H1 (cell line): ENCODE data around the gene RB1. TPM values are rescaled to one million over a fixed set of nuclear protein-coding genes. Genes with fewer than 3 reads are reported as not detected.
A peak's percentile ranks its signal among the peaks of the same experiment; 100 is the strongest.

Source experiments
- CTCF ChIA-PET: fragments of 300-600 bp; sonication (Branson Sonifier 250); formaldehyde crosslinking; loops from one replicate; lab custom pipeline; 2021; ENCODE audit not compliant: partially characterized antibody; lab: Charles Lee
- POLR2A ChIA-PET: fragments of 300-600 bp; sonication (Branson Sonifier 250); formaldehyde crosslinking; loops from one replicate; lab custom pipeline; 2021; ENCODE audit warnings: inconsistent platforms; ENCODE audit not compliant: partially characterized antibody; lab: Charles Lee
- DNase-seq, 2 experiments: peaks; one replicate each; pipeline versions ENCODE4 v3.0.0 to v3.0.0-alpha.2; 2010 to 2022; ENCODE audit warnings: low spot score in 2 of 2, low read depth in 1 of 2, mixed read lengths in 1 of 2
- FAIRE-seq: peaks from 2 replicates; lab custom pipeline; 2011; peaks lifted over from hg19 to GRCh38; lab: Jason Lieb, UNC
- H2AFZ ChIP-seq: 2 replicates; pipeline ENCODE4 v1.8.1; 2012; ENCODE audit warnings: low read length, inconsistent platforms
- H2AK5ac ChIP-seq: 2 replicates; pipeline ENCODE4 v1.6.1; 2013; ENCODE audit warnings: low read depth, low read length
- H2BK120ac ChIP-seq: replicated peaks from 2 replicates; pipeline ENCODE3; 2013; ENCODE audit warnings: low read depth, low read length, inconsistent platforms
- H2BK12ac ChIP-seq: 2 replicates; pipeline ENCODE4 v1.6.1; 2013; ENCODE audit warnings: low read depth, low read length
- H2BK15ac ChIP-seq: 2 replicates; pipeline ENCODE4 v1.6.1; 2013; ENCODE audit warnings: low read length
- H2BK20ac ChIP-seq: 2 replicates; pipeline ENCODE4 v1.6.1; 2013; ENCODE audit warnings: low read length
- H2BK5ac ChIP-seq: 2 replicates; pipeline ENCODE4 v1.6.1; 2013; ENCODE audit warnings: low read depth, low read length
- H3K14ac ChIP-seq: 2 replicates; pipeline ENCODE4 v1.6.1; 2013; ENCODE audit warnings: inconsistent platforms; ENCODE audit not compliant: insufficient read length
- H3K18ac ChIP-seq: 2 replicates; pipeline ENCODE4 v1.6.1; 2013; ENCODE audit warnings: low read length; ENCODE audit errors: extremely low read depth
- H3K23ac ChIP-seq: 2 replicates; pipeline ENCODE4 v1.6.1; 2013; ENCODE audit warnings: inconsistent platforms; ENCODE audit not compliant: insufficient read length
- H3K23me2 ChIP-seq: 2 replicates; pipeline ENCODE4 v1.6.1; 2013; ENCODE audit warnings: low read depth, low read length
- H3K27ac ChIP-seq: 2 replicates; pipeline ENCODE4 v1.6.1; 2011; ENCODE audit warnings: low read depth, low read length, inconsistent platforms
- H3K27me3 ChIP-seq, 4 experiments: replicated peaks in 1 of 4; 1 replicate in 1 of 4; 2 replicates in 3 of 4; pipeline versions ENCODE4 v1.6.1 to v1.8.1; 2011 to 2013; ENCODE audit warnings: low read length in 3 of 4, mild to moderate bottlenecking in 3 of 4, inconsistent platforms in 2 of 4, mixed read lengths in 2 of 4, moderate library complexity in 1 of 4; ENCODE audit not compliant: control insufficient read depth in 3 of 4, insufficient read depth in 3 of 4; ENCODE audit errors: extremely low read depth in 1 of 4
- H3K36me3 ChIP-seq, 4 experiments: 2 replicates each; pipeline versions ENCODE4 v1.6.1 to v1.8.1; 2011 to 2013; ENCODE audit warnings: mild to moderate bottlenecking in 4 of 4, low read length in 3 of 4, moderate library complexity in 2 of 4, control low read depth in 1 of 4, inconsistent platforms in 1 of 4; ENCODE audit not compliant: insufficient read depth in 4 of 4, control insufficient read depth in 2 of 4
- H3K4ac ChIP-seq: replicated peaks from 2 replicates; pipeline ENCODE3; 2013; ENCODE audit warnings: low read length, low read depth, mixed read lengths, inconsistent platforms; ENCODE audit not compliant: insufficient read length
- H3K4me1 ChIP-seq, 4 experiments: replicated peaks in 1 of 4; 1 replicate in 1 of 4; 2 replicates in 3 of 4; pipeline versions ENCODE4 v1.6.1 to v1.8.1; 2011 to 2013; ENCODE audit warnings: low read length in 3 of 4, inconsistent platforms in 2 of 4, mixed read lengths in 1 of 4; ENCODE audit not compliant: insufficient read depth in 4 of 4, control insufficient read depth in 3 of 4
- H3K4me2 ChIP-seq, 2 experiments: 2 replicates each; pipeline versions ENCODE4 v1.6.1 to v1.8.1; 2011 to 2013; ENCODE audit warnings: low read depth in 2 of 2, low read length in 2 of 2, control low read depth in 1 of 2, inconsistent platforms in 1 of 2, mild to moderate bottlenecking in 1 of 2; ENCODE audit not compliant: insufficient read depth in 1 of 2
- H3K4me3 ChIP-seq, 4 experiments: fragments of 200-600, 300-600 bp in 1 of 4; sonication (generic), shearing (Covaris generic), sonication (Bioruptor Twin) in 1 of 4; 2 replicates each; pipeline versions ENCODE4 v1.5.1 to v1.8.1; 2011 to 2016; ENCODE audit warnings: low read length in 4 of 4, low read depth in 3 of 4, control low read depth in 2 of 4, inconsistent platforms in 2 of 4, mild to moderate bottlenecking in 2 of 4, mixed read lengths in 1 of 4, moderate library complexity in 1 of 4; ENCODE audit not compliant: insufficient read depth in 2 of 4; ENCODE audit errors: extremely low read depth in 1 of 4
- H3K56ac ChIP-seq: replicated peaks from 2 replicates; pipeline ENCODE3; 2013; ENCODE audit warnings: low read depth, mild to moderate bottlenecking, mixed read lengths, low read length, inconsistent platforms; ENCODE audit not compliant: insufficient read length
- H3K79me1 ChIP-seq: 2 replicates; pipeline ENCODE4 v1.6.1; 2013; ENCODE audit warnings: low read depth, low read length, control low read depth
- H3K79me2 ChIP-seq, 2 experiments: 2 replicates each; pipeline versions ENCODE4 v1.6.1 to v1.8.1; 2012 to 2013; ENCODE audit warnings: low read length in 2 of 2, mild to moderate bottlenecking in 2 of 2, inconsistent platforms in 1 of 2; ENCODE audit not compliant: insufficient read depth in 2 of 2, control insufficient read depth in 1 of 2
- H3K9ac ChIP-seq, 4 experiments: replicated peaks in 1 of 4; 1 replicate in 1 of 4; 2 replicates in 3 of 4; pipeline versions ENCODE4 v1.6.1 to v1.8.1; 2011 to 2013; ENCODE audit warnings: low read depth in 3 of 4, low read length in 3 of 4, control low read depth in 2 of 4, mild to moderate bottlenecking in 2 of 4, moderate library complexity in 2 of 4, inconsistent platforms in 1 of 4; ENCODE audit errors: extremely low read depth in 1 of 4
- H3K9me3 ChIP-seq, 2 experiments: 2 replicates each; pipeline versions ENCODE4 v1.6.1 to v1.8.1; 2012 to 2013; ENCODE audit warnings: mild to moderate bottlenecking in 2 of 2, moderate library complexity in 2 of 2, control low read depth in 1 of 2, inconsistent platforms in 1 of 2, low read depth in 1 of 2, low read length in 1 of 2, mixed read lengths in 1 of 2; ENCODE audit not compliant: insufficient read depth in 2 of 2
- H4K20me1 ChIP-seq, 2 experiments: replicated peaks in 1 of 2; 2 replicates each; pipeline versions ENCODE3 to v1.8.1; 2011 to 2013; ENCODE audit warnings: inconsistent platforms in 2 of 2, low read length in 2 of 2, mild to moderate bottlenecking in 1 of 2; ENCODE audit not compliant: insufficient read depth in 2 of 2, control insufficient read depth in 1 of 2
- H4K5ac ChIP-seq: 2 replicates; pipeline ENCODE4 v1.6.1; 2013; ENCODE audit warnings: low read length, low read depth, mixed read lengths, inconsistent platforms; ENCODE audit not compliant: insufficient read length
- H4K8ac ChIP-seq: 2 replicates; pipeline ENCODE4 v1.8.0; 2013; ENCODE audit warnings: mild to moderate bottlenecking, moderate library complexity, low read length, inconsistent platforms; ENCODE audit not compliant: insufficient read depth; ENCODE audit errors: extremely low read depth
- H4K91ac ChIP-seq: replicated peaks from 2 replicates; pipeline ENCODE3; 2013; ENCODE audit warnings: low read length, mixed read lengths, inconsistent platforms; ENCODE audit not compliant: insufficient read length
- BRCA1 ChIP-seq: IDR thresholded peaks from 2 replicates; pipeline ENCODE4 v1.6.1; 2012; ENCODE audit warnings: low read depth, low read length, improper control_type of control experiment
- EP300 ChIP-seq, 2 experiments: IDR thresholded peaks; 1 replicate in 1 of 2; 2 replicates in 1 of 2; pipeline ENCODE4 v1.6.1; 2011 to 2012; ENCODE audit warnings: low read depth in 2 of 2, low read length in 2 of 2, mild to moderate bottlenecking in 2 of 2, borderline replicate concordance in 1 of 2, inconsistent platforms in 1 of 2, moderate library complexity in 1 of 2
- GTF2F1 ChIP-seq: IDR thresholded peaks from 2 replicates; pipeline ENCODE4 v1.6.1; 2012; ENCODE audit warnings: low read depth, low read length, improper control_type of control experiment, borderline replicate concordance
- POLR2AphosphoS5 ChIP-seq: IDR thresholded peaks from 2 replicates; pipeline ENCODE4 v1.6.1; 2011; ENCODE audit warnings: low read depth, low read length
- POU5F1 ChIP-seq: IDR thresholded peaks from 2 replicates; pipeline ENCODE4 v1.6.1; 2011; ENCODE audit warnings: low read depth, mild to moderate bottlenecking, low read length, moderate library complexity
- RNF2 ChIP-seq: fragments of 200-900, 300-1000 bp; sonication (generic); IDR thresholded peaks from 2 replicates; pipeline ENCODE4 v1.7.1; 2016; ENCODE audit warnings: borderline replicate concordance, low read depth, mild to moderate bottlenecking, antibody characterized with exemption, low read length; ENCODE audit not compliant: poor library complexity, severe bottlenecking; ENCODE audit errors: missing control alignments
- SUZ12 ChIP-seq: fragments of 200-600 bp; sonication (generic); IDR thresholded peaks from 2 replicates; pipeline ENCODE4 v1.6.1; 2012; ENCODE audit warnings: mild to moderate bottlenecking, inconsistent platforms, low read length, moderate library complexity, mixed read lengths
- WGBS, 2 experiments: shearing (Covaris generic) in 1 of 2; methylation state at CpG; one replicate each; pipeline versions ENCODE4 v1.1.6 to v1.1.7; 2013 to 2015; ENCODE audit warnings: low lambda C conversion rate in 2 of 2, mixed read lengths in 2 of 2, inconsistent platforms in 1 of 2, low coverage in 1 of 2, missing lambda C conversion rate in 1 of 2; ENCODE audit not compliant: insufficient replicate concordance in 2 of 2, insufficient coverage in 1 of 2, insufficient read length in 1 of 2; ENCODE audit errors: extremely low coverage in 1 of 2, missing lambda C conversion rate in 1 of 2; 5-methylcytosine and 5-hydroxymethylcytosine counted together
- polyA plus RNA-seq, 7 experiments: library from polyadenylated mRNA; depleted of rRNA in 3 of 7; stranded (reverse) in 5 of 7; unstranded in 2 of 7; fragments of >200 nt in 5 of 7; fragments of 200-250 nt in 2 of 7; gene quantifications; 1 replicate in 5 of 7; 2 replicates in 1 of 7; 4 replicates in 1 of 7; pipeline versions ENCODE4 v1.2.1 to v1.2.3, GENCODE V29; 2011 to 2013; ENCODE audit warnings: missing spikeins in 2 of 7, mixed read lengths in 2 of 7
- total RNA-seq: library from RNA; stranded (reverse); fragmentation: NEBNext Ultra II Directional; extraction: Animal tissue kit (Norgen Biotek cat#: 25700); gene quantifications from 2 replicates; pipeline ENCODE4 v1.2.1, GENCODE V29; 2021
- TF ChIP-seq, protein P1 (sequence below): IDR thresholded peaks from 2 replicates; pipeline ENCODE4 v1.6.1; 2012; ENCODE audit warnings: low read length, inconsistent platforms

Gene RB1
- total and polyA plus RNA-seq, 2 of the 8 experiments (the other 6 are each of a cell fraction or from before 2014, with no cell fraction given): 4.1 to 17.5 TPM

DNA sequence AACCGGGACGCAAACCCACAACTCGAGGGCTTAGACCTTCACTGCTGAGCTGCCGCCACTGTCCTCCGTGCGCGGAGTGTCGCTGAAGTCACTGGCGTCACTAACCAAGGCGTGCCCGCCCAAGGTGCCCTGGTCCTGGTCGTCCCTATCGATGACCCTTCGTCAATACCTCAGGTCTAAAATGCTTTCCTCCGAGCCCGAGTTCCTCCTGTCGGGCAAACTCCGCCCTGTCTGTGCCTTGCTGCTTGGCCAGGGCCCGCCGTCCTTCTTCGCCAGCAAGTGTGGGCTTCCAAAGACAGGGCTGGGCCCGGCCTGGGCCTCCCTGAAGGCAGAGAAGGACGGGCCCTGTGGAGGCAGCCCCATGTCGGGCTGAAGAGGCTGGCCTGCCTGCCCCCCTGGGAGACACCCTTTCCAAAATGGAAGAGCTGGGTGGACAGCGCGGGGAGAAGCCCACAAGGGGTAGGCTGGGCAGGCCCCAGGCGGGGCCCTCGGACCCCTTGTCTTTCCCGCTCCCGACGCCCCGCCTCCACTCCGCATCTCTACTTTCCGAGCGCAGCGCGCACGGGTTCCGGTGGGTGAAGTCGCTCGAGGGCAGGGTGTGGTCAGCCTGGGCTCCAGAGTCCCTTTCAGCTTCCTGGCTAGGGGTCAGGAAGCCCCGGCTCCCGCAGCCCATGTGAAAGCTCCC is 13.4 kb downstream of the RB1 start:
- H2BK15ac ChIP-seq: no peak overlapping the region
- TF ChIP-seq POLR2AphosphoS5 (no peak), SUZ12 (no peak), BRCA1 (no peak), RNF2 (no peak), GTF2F1 (no peak), POU5F1 (no peak), EP300 (IDR thresholded peaks at IDR 0.05; ENCODE audit: borderline replicate concordance in 1 of 2, low read depth in 2 of 2, low read length in 2 of 2) (no peak)
- TF ChIP-seq, protein P1, sequence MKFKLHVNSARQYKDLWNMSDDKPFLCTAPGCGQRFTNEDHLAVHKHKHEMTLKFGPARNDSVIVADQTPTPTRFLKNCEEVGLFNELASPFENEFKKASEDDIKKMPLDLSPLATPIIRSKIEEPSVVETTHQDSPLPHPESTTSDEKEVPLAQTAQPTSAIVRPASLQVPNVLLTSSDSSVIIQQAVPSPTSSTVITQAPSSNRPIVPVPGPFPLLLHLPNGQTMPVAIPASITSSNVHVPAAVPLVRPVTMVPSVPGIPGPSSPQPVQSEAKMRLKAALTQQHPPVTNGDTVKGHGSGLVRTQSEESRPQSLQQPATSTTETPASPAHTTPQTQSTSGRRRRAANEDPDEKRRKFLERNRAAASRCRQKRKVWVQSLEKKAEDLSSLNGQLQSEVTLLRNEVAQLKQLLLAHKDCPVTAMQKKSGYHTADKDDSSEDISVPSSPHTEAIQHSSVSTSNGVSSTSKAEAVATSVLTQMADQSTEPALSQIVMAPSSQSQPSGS: no peak
- no peak overlapping the region for H2BK120ac ChIP-seq
- H4K91ac ChIP-seq: no peak overlapping the region
- no peak overlapping the region for H2BK20ac ChIP-seq
- WGBS, 2 experiments: 94% methylated on average over 39 of the region's 43 CpGs; no CpG with 5 or more reads in 1 of the 2 experiments
- H3K4me3 ChIP-seq: no peak overlapping the region
- H2BK5ac ChIP-seq: no peak overlapping the region
- H3K27ac ChIP-seq: no peak overlapping the region
- CTCF ChIA-PET: interaction anchor here (0.7 to 0.9 kb wide), 2 partner anchors 12 to 138 kb away, joined by 3 to 4 read pairs; no protein-coding TSS in a partner anchor
- H4K8ac ChIP-seq: peak overlapping the region; percentile 35; the same call in 1 of the 2 replicates
- H3K18ac ChIP-seq: no peak overlapping the region
- H3K14ac ChIP-seq: no peak overlapping the region
- peaks cover 0 to 6% of the 10 kb centered on the region in 2 experiments; a peak in 1 of 4 replicates for H3K9me3 ChIP-seq
- H2AFZ ChIP-seq: no peak overlapping the region
- no peak overlapping the region for H4K5ac ChIP-seq
- no peaks in the 10 kb centered on the region; a peak in 1 of 7 replicates for H3K4me1 ChIP-seq
- no peaks in the 10 kb centered on the region for H3K79me1 ChIP-seq
- no peaks in the 10 kb centered on the region; the same call in 1 of the 2 replicates for H3K23me2 ChIP-seq
- no peak overlapping the region for H3K56ac ChIP-seq
- no peak overlapping the region for H2BK12ac ChIP-seq
- no peaks in the 10 kb centered on the region for H3K79me2 ChIP-seq
- H3K23ac ChIP-seq: no peak overlapping the region
- no peak for DNase-seq
- H3K36me3 ChIP-seq: peaks cover 0 to 5% (median 0%) of the 10 kb centered on the region in 4 experiments; a peak in 1 of 8 replicates
- H3K9ac ChIP-seq: no peak overlapping the region
- H2AK5ac ChIP-seq: no peak overlapping the region
- H3K4me2 ChIP-seq: no peak overlapping the region
- no peak overlapping the region for H3K4ac ChIP-seq
- POLR2A ChIA-PET: interaction anchor here (1.1 to 1.4 kb wide), 2 partner anchors 10 to 24 kb away, joined by 3 read pairs; no protein-coding TSS in a partner anchor
- no peaks in the 10 kb centered on the region for H3K27me3 ChIP-seq
- FAIRE-seq: no peak
- no peaks in the 10 kb centered on the region for H4K20me1 ChIP-seq
